ENCODE data around the gene SYNC. TPM values are rescaled to one million over a fixed set of nuclear protein-coding genes. Genes with fewer than 3 reads are reported as not detected.
"Not testable (repeated sequence)": the region's sequence is repeated elsewhere in the genome, so short reads cannot be mapped to it uniquely, and the experiment has no call there.

The SYNC gene
- total RNA-seq, 1 donor from 2014 or later: 13.0 TPM

DNA sequence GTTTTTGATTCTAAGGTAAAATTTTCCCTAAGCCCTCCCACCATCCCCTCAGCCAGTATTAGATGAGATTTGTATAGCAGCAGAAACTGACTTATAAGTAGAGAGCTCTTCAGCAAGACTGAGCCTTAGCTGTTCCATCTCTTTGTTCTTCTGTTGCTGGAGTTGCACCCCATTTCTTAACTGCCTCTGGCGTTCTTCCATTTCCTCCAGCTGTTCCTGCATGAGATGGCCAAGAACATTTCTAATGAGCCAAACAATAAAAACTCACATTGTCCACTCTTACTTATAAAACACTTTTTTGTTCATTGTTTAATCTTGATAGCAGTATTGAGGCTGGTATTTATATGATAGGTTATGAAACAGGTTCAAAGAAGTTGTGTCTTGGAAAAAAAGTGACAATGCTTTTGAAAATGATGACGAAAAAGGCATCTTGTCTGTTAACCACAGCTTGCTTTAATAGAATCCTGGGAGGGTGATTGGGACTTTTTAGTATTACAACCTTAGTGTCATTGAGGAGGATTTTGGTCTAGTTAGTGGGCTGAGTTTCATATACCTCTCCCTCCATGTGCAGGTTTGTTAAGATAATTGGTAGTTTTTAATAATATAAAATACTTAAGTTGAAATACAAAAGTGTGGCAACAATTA lies 18.3 kb downstream of the SYNC start:
- H3K9me3 ChIP-seq: no peaks in the 10 kb centered on the region
- peaks cover 34% of the 10 kb centered on the region for H3K4me1 ChIP-seq
- intact Hi-C loops (cut with DNase I): no loop called here
- TF ChIP-seq CTCF (IDR thresholded peaks at IDR 0.05) (no peak), POLR2AphosphoS5 (IDR thresholded peaks at IDR 0.05; ENCODE audit: insufficient read depth in 1 of 2, low read depth in 1 of 2) (peak; percentile 28 to 67), POLR2A (IDR thresholded peaks at IDR 0.05) (no peak)
- no peak overlapping the region for H3K4me3 ChIP-seq
- H3K27me3 ChIP-seq: no peaks in the 10 kb centered on the region
- H3K36me3 ChIP-seq: peaks cover 4 to 34% of the 10 kb centered on the region in 2 donors
- peak overlapping the region; percentile 36 for H3K27ac ChIP-seq
- no peak for DNase-seq (ENCODE audit: extremely low spot score in 2 of 2)

- Histone ChIP-seq H3K36me3 (peaks cover 4 to 38% of the 10 kb centered on the region in 2 donors), H3K4me1 (peaks cover 34% of the 10 kb centered on the region), H3K9me3 (no peaks in the 10 kb centered on the region), H3K27ac (peak overlapping the region; percentile 14), H3K27me3 (no peaks in the 10 kb centered on the region), H3K4me3 (no peak overlapping the region)
- TF ChIP-seq CTCF (IDR thresholded peaks at IDR 0.05) (no peak), POLR2A (IDR thresholded peaks at IDR 0.05) (no peak), POLR2AphosphoS5 (IDR thresholded peaks at IDR 0.05; ENCODE audit: insufficient read depth in 1 of 2, low read depth in 1 of 2) (no peak)
- no peak for DNase-seq (ENCODE audit: extremely low spot score in 2 of 2)
- intact Hi-C loops (cut with DNase I): no loop called here
Measured at GRCh38 chr1:32683397-32683796, 19.2 kb downstream of the SYNC start.

DNA sequence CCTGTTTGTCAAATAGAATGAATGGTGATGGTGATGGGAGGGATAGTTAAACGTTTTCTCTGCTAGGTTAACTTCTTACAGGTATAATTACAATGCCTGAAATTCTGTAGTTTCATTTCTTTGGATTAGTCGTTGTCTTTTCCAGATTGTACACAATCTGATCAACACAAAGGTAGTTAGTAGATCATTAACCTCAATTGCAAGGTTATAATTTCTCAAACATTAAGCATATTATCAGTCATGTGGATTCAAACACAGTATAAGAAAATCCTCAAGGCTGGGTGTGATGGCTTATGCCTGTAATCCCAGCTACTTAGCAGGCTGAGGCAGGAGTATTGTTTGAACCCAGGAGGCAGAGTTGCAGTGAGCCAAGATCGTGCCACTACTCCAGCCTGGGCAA lies 20.6 kb downstream of the SYNC start:
- no peak for DNase-seq (ENCODE audit: extremely low spot score in 2 of 2)
- TF ChIP-seq CTCF (IDR thresholded peaks at IDR 0.05): no peak
- TF ChIP-seq POLR2AphosphoS5 (IDR thresholded peaks at IDR 0.05; ENCODE audit: insufficient read depth in 1 of 2, low read depth in 1 of 2): no peak
- no peak for TF ChIP-seq POLR2A (IDR thresholded peaks at IDR 0.05)
- Histone ChIP-seq H3K9me3 (no peaks in the 10 kb centered on the region), H3K27ac (no peak overlapping the region), H3K27me3 (no peaks in the 10 kb centered on the region), H3K4me1 (peaks cover 34% of the 10 kb centered on the region), H3K36me3 (peaks cover 4 to 41% of the 10 kb centered on the region in 2 donors), H3K4me3 (no peak overlapping the region)
- intact Hi-C loops (cut with DNase I): no loop called here

DNA sequence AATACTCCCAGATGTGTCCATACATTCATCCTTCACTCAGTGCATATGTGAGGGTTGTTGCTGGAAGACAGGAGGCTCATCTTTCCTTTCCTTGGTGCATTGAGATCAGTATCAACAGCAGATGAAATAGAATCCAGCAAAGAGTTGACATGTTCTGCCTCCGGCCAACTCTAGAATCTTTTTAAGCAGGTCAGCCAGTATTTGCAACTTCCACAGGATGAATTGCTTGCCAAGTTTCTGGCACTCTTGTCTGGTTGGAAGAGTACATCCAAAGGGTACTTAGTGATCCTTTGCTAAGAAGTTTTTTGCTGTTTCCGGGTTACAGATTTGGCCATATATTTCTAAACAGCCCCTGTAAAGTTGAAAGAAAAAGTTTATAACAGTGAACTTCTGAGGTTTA lies 21.1 kb downstream of the SYNC start:
- TF ChIP-seq POLR2A (IDR thresholded peaks at IDR 0.05) (no peak), POLR2AphosphoS5 (IDR thresholded peaks at IDR 0.05; ENCODE audit: insufficient read depth in 1 of 2, low read depth in 1 of 2) (no peak), CTCF (IDR thresholded peaks at IDR 0.05) (no peak)
- Histone ChIP-seq H3K4me1 (peaks cover 34% of the 10 kb centered on the region), H3K27ac (no peak overlapping the region), H3K27me3 (no peaks in the 10 kb centered on the region), H3K36me3 (peaks cover 8 to 46% of the 10 kb centered on the region in 2 donors), H3K9me3 (no peaks in the 10 kb centered on the region), H3K4me3 (no peak overlapping the region)
- no peak for DNase-seq (ENCODE audit: extremely low spot score in 2 of 2)
- intact Hi-C loops (cut with DNase I): no loop called here

DNA sequence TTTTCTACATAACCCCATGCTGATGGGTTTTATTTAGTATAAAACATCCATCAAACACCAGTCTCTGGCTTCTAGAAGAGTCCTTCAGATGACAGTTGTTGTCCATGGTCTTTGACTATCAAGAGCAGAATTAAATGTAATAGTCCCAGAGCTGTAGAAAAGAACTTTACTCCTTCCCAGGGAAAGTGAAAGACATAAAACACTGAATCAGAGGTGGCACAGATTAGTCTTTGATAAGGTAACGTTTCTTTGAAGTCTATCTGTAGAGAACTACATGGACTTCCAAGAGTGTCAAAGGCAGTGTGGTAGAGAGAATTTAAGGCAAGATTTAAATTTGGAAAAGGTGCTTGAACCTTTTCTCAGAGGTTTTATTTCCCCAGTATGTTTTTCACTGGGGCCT lies 21.9 kb downstream of the SYNC start:
- Histone ChIP-seq H3K36me3 (peaks cover 8 to 45% of the 10 kb centered on the region in 2 donors), H3K9me3 (no peaks in the 10 kb centered on the region), H3K27me3 (no peaks in the 10 kb centered on the region), H3K4me1 (peaks cover 34% of the 10 kb centered on the region), H3K27ac (no peak overlapping the region), H3K4me3 (no peak overlapping the region)
- no peak for DNase-seq (ENCODE audit: extremely low spot score in 2 of 2)
- intact Hi-C loops (cut with DNase I): no loop called here
- no peak for TF ChIP-seq POLR2AphosphoS5 (IDR thresholded peaks at IDR 0.05; ENCODE audit: insufficient read depth in 1 of 2, low read depth in 1 of 2)
- no peak for TF ChIP-seq POLR2A (IDR thresholded peaks at IDR 0.05)
- TF ChIP-seq CTCF (IDR thresholded peaks at IDR 0.05): no peak

DNA sequence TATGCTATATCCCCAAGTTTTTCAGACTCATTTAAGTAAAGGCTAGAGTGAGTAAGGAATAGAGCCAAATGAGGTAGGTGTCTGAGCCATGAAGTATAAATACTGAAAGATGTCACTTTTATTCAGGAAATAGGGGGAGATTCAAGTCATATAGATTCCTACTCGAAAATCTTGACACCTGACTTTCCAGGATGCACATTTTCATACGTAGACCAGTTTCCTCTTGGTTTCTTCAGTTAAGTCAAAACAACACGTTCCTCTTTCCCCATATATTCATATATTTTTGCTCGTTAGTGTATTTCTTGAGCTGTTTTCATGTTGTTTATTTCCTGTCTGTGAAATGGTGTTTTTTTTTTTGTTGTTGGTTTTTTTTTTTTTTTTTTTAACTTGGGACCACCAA lies 22.6 kb downstream of the SYNC start:
- H3K9me3 ChIP-seq; intact Hi-C loops (cut with DNase I); DNase-seq (ENCODE audit: extremely low spot score in 2 of 2); H3K27me3 ChIP-seq; H3K27ac ChIP-seq; H3K4me3 ChIP-seq: not testable (repeated sequence)
- Histone ChIP-seq H3K36me3 (peaks cover 8 to 50% of the 10 kb centered on the region in 2 donors), H3K4me1 (peaks cover 31% of the 10 kb centered on the region)
